HUES48 (cell line): ENCODE results near the gene MUC15.

Experiments
- H3K27ac ChIP-seq: one replicate; pipeline ENCODE4 v1.7.0; 2013; ENCODE audit warnings: low read depth, low read length, inconsistent platforms
- H3K27me3 ChIP-seq: 2 replicates; pipeline ENCODE4 v1.6.1; 2013; ENCODE audit warnings: mild to moderate bottlenecking, low read length; ENCODE audit not compliant: control insufficient read depth, insufficient read depth
- H3K36me3 ChIP-seq: 2 replicates; pipeline ENCODE4 v1.6.1; 2013; ENCODE audit warnings: low read length; ENCODE audit not compliant: control insufficient read depth, insufficient read depth
- H3K4me1 ChIP-seq: 2 replicates; pipeline ENCODE4 v1.6.1; 2013; ENCODE audit warnings: mild to moderate bottlenecking, low read length; ENCODE audit not compliant: control insufficient read depth, insufficient read depth
- H3K4me3 ChIP-seq: 2 replicates; pipeline ENCODE4 v1.5.1; 2013; ENCODE audit warnings: mild to moderate bottlenecking, low read depth, low read length
- H3K9ac ChIP-seq: 2 replicates; pipeline ENCODE4 v1.6.1; 2013; ENCODE audit warnings: mild to moderate bottlenecking, low read depth, low read length, moderate library complexity
- H3K9me3 ChIP-seq: 2 replicates; pipeline ENCODE4 v1.6.1; 2013; ENCODE audit warnings: low read length; ENCODE audit not compliant: control insufficient read depth, insufficient read depth

The MUC15 gene

DNA sequence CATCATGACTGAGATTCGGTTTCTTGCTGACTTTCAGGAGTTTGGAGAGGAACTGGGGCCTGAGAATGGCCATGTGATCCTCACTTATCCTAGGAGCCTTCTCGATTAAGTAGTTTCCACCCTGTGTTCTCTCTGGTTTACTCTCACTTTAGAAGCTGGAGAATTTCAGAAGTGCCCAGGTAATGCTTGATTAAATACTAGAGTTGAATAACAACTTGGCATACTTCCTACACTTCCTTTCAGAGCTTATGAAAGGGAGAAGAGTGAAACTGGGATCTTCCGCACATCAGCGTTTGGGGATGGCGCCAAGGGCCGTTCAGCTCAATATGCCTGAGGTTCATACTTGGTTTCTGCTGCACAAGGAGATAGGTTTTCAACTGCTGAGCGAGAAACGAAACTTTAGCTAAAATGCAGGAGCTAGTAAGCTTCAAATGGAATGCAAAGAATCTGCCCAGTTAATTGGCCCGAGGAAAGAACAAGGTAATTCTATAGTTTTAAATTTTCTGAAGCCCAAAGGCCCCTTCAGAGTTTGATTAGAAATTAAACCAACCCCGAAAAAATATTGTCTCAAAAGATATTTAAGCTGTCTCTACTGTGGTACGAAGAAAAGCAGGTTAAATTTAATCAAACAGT, 823 bp upstream of the MUC15 start:
- H3K27ac ChIP-seq = no peak overlapping the region
- no peak overlapping the region for H3K9ac ChIP-seq
- H3K9me3 ChIP-seq = no peaks in the 10 kb centered on the region
- no peak overlapping the region for H3K4me3 ChIP-seq
- no peaks in the 10 kb centered on the region for H3K36me3 ChIP-seq
- H3K27me3 ChIP-seq = no peaks in the 10 kb centered on the region
- peaks cover 22% of the 10 kb centered on the region for H3K4me1 ChIP-seq

DNA sequence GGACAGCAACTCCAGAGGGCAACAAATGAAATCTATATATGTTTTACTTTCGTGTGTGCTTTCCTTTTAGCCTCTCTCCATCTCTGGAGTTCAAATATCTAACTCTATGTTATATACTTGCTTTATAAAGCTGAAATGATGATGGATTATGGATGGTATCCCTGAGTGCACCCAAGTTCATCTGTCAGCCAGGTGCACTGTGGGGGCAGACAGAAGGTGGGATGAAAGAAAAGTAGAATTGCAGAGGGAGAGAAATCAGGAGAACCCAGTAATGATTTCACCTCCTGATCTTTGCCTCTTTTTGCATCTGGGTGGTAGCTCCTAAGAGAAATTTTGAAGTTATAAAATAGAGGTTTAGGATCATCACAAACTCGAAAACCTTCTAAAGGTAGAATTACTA, 2.4 kb downstream of the MUC15 start:
- H3K4me1 ChIP-seq = peaks cover 22% of the 10 kb centered on the region
- no peak overlapping the region for H3K27ac ChIP-seq
- H3K9ac ChIP-seq = no peak overlapping the region
- no peaks in the 10 kb centered on the region for H3K36me3 ChIP-seq
- H3K4me3 ChIP-seq = no peak overlapping the region
- H3K27me3 ChIP-seq = no peaks in the 10 kb centered on the region
- no peaks in the 10 kb centered on the region for H3K9me3 ChIP-seq

DNA sequence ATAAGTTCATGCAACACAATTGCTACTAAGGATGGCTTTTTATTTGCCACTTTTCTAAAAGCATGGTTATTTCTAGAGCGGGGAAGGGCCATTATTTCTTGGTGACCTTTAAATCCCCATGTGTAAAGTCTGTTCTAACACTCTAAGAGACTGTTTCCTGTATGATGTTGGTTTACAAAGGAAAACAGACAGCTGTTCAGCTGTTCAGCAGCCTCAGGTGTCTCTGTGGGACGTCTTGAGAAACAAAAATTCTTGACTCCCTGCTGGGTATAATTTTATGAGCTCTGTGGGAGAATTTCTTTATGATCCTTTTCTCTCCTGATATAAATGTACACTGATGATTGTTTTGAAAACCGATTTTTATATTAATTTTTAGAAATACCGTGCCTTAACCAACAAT, 13.9 kb downstream of the MUC15 start:
- Histone ChIP-seq H3K4me3 (no peak overlapping the region), H3K27me3 (no peaks in the 10 kb centered on the region), H3K4me1 (no peaks in the 10 kb centered on the region), H3K9ac (no peak overlapping the region), H3K36me3 (no peaks in the 10 kb centered on the region), H3K9me3 (no peaks in the 10 kb centered on the region), H3K27ac (no peak overlapping the region)

DNA sequence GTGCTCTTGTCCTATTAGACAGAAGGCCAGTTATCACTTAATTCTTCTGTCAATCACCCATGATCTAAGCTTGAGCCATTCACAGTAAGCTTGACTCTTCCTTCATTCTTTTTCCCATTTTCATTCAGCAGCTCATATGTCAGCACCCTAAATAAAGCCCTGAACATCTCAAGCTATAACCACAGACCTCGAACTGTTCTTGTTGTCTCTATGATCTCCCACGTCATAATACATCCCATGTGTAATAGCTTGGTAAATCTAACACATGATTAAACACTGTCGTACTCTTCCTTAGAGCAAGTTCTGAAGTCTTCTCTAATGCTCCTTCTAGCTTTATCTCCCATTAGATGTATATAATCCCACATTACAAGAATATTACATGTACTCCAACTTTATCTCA, 14.4 kb downstream of the MUC15 start:
- no peak overlapping the region for H3K4me3 ChIP-seq

DNA sequence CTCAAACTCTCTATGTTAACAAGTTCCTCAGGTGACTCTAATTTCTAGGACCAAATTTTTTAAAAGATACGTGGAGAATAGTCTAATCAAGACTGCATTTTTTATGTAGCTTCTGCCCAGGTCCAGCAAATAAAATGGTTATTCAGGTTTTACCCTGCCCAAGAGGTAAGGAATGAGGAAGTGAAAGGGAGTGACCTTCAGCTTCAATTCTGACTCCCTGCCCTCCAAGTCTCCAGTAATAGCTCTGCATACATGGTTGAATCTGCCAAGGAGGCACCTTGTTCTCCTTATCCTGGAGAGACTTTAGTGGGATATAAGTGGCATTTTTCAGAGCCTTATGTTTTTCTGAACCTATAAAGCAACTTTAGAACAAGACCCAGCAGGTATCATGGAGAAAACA, 15.5 kb downstream of the MUC15 start:
- H3K9me3 ChIP-seq = no peaks in the 10 kb centered on the region
- no peaks in the 10 kb centered on the region for H3K4me1 ChIP-seq
- no peak overlapping the region for H3K4me3 ChIP-seq

More for the DNA sequence above, 14.4 kb downstream of the MUC15 start:
- H3K4me1 ChIP-seq = no peaks in the 10 kb centered on the region
- H3K36me3 ChIP-seq = no peaks in the 10 kb centered on the region
- H3K27ac ChIP-seq = no peak overlapping the region
- no peaks in the 10 kb centered on the region for H3K27me3 ChIP-seq
- no peaks in the 10 kb centered on the region for H3K9me3 ChIP-seq
- no peak overlapping the region for H3K9ac ChIP-seq

DNA sequence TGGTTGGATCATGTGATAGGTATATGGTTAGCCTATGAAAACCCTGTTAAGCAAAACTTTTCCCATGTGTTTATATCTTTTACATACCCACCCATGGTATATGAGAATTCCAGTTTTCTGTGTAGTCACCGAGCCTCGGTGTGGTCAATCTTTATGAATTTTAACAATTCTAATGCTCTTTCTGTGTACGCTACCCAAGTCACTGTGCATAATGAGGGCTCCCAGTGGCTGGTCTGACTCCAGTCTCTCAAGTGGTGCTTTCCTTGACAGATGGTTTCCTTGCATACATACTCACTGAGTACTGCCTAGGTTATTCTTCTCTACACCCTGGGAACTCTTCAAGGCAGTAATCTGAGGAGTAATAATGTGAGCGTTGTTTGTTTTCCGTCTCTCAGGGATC, 17.6 kb downstream of the MUC15 start:
- H3K27me3 ChIP-seq = no peaks in the 10 kb centered on the region
- H3K27ac ChIP-seq = no peak overlapping the region
- no peaks in the 10 kb centered on the region for H3K9me3 ChIP-seq
- no peaks in the 10 kb centered on the region for H3K4me1 ChIP-seq
- no peak overlapping the region for H3K4me3 ChIP-seq
- H3K9ac ChIP-seq = no peak overlapping the region
- H3K36me3 ChIP-seq = no peaks in the 10 kb centered on the region

More for the DNA sequence above, 15.5 kb downstream of the MUC15 start:
- Histone ChIP-seq H3K27ac (no peak overlapping the region), H3K36me3 (no peaks in the 10 kb centered on the region), H3K9ac (no peak overlapping the region), H3K27me3 (no peaks in the 10 kb centered on the region)

DNA sequence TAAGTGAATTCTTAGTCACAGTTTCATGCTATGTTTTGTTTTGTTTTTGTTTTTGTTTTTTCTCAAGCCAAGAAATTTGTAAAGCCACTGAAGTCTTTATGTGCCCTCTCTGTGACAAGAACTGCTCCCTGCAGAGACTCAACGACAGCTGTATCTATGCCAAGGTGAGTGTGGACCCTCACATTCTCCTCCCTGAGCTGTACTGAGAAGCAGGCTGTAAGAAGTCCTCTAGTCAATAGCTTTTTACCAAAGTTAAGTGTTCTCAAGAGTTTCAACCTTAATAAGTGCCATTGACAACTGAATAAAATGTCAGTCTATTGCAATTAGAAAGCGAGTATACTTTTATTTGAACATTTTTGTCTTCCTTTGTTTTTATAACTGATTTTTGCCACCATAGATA, 18.9 kb downstream of the MUC15 start:
- no peaks in the 10 kb centered on the region for H3K9me3 ChIP-seq
- H3K27ac ChIP-seq = no peak overlapping the region
- H3K4me3 ChIP-seq = no peak overlapping the region
- H3K4me1 ChIP-seq = no peaks in the 10 kb centered on the region
- no peaks in the 10 kb centered on the region for H3K36me3 ChIP-seq
- no peaks in the 10 kb centered on the region for H3K27me3 ChIP-seq
- H3K9ac ChIP-seq = no peak overlapping the region

DNA sequence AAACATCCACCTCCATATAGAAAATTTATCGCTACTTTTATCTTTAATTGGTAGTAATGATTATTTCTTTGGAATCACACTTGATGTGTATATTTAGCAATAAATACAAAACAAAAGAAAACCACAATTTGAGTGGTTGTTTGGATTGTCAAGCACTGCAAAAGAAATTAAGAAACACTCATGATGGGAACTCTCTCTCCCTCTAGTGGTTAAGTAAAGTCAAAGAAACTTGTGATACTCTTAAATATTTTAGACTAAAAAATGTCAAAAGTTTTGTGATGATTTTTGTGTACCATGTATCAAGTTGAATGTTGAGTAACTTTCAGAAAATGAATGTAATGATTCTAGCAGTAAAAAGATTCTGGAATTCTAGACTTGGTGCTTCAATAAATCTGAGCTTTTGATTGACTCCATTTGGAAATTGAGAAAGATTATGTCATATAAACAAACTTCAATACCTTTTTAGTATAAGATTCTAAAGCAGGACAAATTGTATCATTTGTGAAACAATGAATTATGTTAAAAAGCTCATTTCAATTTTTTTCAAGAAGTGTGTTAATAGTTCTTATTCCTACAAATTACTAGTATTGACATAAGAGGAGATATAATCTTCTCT, 20.8 kb downstream of the MUC15 start:
- H3K4me1 ChIP-seq = no peaks in the 10 kb centered on the region
- H3K9ac ChIP-seq = no peak overlapping the region
- H3K9me3 ChIP-seq = no peaks in the 10 kb centered on the region
- no peaks in the 10 kb centered on the region for H3K36me3 ChIP-seq
- H3K27me3 ChIP-seq = no peaks in the 10 kb centered on the region
- no peak overlapping the region for H3K4me3 ChIP-seq
- H3K27ac ChIP-seq = no peak overlapping the region

DNA sequence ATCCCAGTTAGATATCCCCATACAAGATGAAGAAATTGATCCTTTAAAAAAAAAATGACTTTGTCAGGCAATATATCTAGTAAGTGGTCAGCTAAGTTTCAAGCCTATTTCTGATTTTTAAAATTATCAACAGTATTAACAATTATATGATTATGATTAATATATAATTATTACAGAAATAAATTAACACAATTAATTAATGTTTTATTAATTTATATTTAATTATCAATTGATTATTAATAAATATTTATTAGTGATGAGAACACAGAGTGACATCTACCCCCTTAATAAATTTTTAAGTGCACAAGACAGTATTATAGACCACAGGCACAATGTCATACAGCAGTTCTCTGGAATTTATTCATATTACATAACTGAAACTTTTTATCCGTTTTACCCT, 22.0 kb downstream of the MUC15 start:
- Histone ChIP-seq H3K27ac (no peak overlapping the region), H3K9me3 (no peaks in the 10 kb centered on the region), H3K4me3 (no peak overlapping the region), H3K36me3 (no peaks in the 10 kb centered on the region), H3K9ac (no peak overlapping the region), H3K27me3 (no peaks in the 10 kb centered on the region), H3K4me1 (no peaks in the 10 kb centered on the region)

DNA sequence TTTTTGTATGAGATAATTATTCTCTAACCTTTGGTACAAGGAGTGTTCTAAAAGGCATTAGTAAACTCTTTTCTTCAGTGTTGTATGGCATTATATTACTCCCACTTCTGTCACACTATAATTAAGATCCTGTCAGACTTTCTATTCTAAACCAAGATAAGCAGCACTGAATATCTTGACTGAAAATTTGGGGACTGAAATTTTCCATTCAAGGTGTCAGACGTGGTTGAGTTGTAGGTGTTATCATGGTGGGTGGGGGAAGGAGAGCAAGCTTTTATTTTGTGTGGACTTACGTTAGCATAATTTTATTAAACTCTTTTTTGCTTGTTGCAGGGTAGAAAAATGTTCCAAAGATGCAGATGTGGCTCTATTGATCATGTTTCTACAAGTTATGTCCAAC, 22.9 kb downstream of the MUC15 start:
- Histone ChIP-seq H3K4me3 (no peak overlapping the region), H3K36me3 (no peaks in the 10 kb centered on the region), H3K27me3 (no peaks in the 10 kb centered on the region), H3K9ac (no peak overlapping the region), H3K9me3 (no peaks in the 10 kb centered on the region), H3K27ac (no peak overlapping the region), H3K4me1 (no peaks in the 10 kb centered on the region)

DNA sequence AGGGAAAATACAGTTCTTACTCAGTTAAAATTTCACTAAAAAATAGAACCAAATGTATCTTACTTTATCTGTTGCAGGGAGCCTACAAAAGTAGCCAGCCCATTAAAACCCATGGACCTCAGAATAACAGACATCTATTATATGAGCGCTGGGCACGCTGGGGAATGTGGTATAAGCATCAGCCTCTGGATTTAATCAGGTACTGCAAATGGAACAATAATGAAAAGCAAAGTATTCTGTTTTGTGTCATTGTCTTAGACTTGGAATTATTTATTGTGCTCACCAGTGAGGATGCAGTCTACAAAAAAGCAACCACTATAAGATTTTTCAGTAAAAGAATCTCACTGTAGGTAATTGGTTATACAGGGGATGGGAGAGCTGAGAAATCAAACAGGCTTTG, 30.2 kb downstream of the MUC15 start:
- no peaks in the 10 kb centered on the region for H3K4me1 ChIP-seq
- no peak overlapping the region for H3K27ac ChIP-seq
- no peak overlapping the region for H3K9ac ChIP-seq
- H3K4me3 ChIP-seq = no peak overlapping the region
- H3K9me3 ChIP-seq = no peaks in the 10 kb centered on the region
- no peaks in the 10 kb centered on the region for H3K36me3 ChIP-seq
- no peaks in the 10 kb centered on the region for H3K27me3 ChIP-seq
